Activated T-helper 1 cell treated with Interleukin-2 at 50 U/mL for 16 hours (primary cell): Measurements from ENCODE around the gene TMEM54.
"Not testable (repeated sequence)": the region's sequence is repeated elsewhere in the genome, so short reads cannot be mapped to it uniquely, and the experiment has no call there.

Experiments used
- DNase-seq: peaks from one replicate; pipeline ENCODE4 v3.0.0-alpha.2; 2020; ENCODE audit warnings: low read depth

The TMEM54 gene

GRCh38 chr1:32919811-32920733 lies 18.9 kb upstream of the TMEM54 start:
- no peak for DNase-seq

GRCh38 chr1:32918179-32918578 lies 17.0 kb upstream of the TMEM54 start:
- no peak for DNase-seq

GRCh38 chr1:32917521-32917920 lies 16.3 kb upstream of the TMEM54 start:
- DNase-seq, result no peak

GRCh38 chr1:32915766-32916706 lies 14.8 kb upstream of the TMEM54 start:
- DNase-seq, result no peak

- DNase-seq, result no peak
Measured at GRCh38 chr1:32910319-32910718, 9.1 kb upstream of the TMEM54 start.

- no peak for DNase-seq
Measured at GRCh38 chr1:32907435-32907834, 6.2 kb upstream of the TMEM54 start.

- no peak for DNase-seq
Measured at GRCh38 chr1:32906654-32907053, 5.5 kb upstream of the TMEM54 start.

- DNase-seq, result not testable (repeated sequence)
Measured at GRCh38 chr1:32905588-32905987, 4.4 kb upstream of the TMEM54 start.

GRCh38 chr1:32904797-32905196 lies 3.6 kb upstream of the TMEM54 start:
- no peak for DNase-seq

- DNase-seq, result no peak
Measured at GRCh38 chr1:32903991-32904785, 3.0 kb upstream of the TMEM54 start.

GRCh38 chr1:32902535-32902920 lies 1.3 kb upstream of the TMEM54 start:
- DNase-seq, result no peak

GRCh38 chr1:32901823-32902534 lies 790 bp upstream of the TMEM54 start:
- no peak for DNase-seq

- DNase-seq, result no peak
Measured at GRCh38 chr1:32900371-32900955, 726 bp downstream of the TMEM54 start.

- no peak for DNase-seq
Measured at GRCh38 chr1:32899586-32900296, 1.4 kb downstream of the TMEM54 start.

GRCh38 chr1:32898958-32899357 lies 2.2 kb downstream of the TMEM54 start:
- DNase-seq, result no peak

- no peak for DNase-seq
Measured at GRCh38 chr1:32898056-32898455, 3.1 kb downstream of the TMEM54 start.

- DNase-seq, result no peak
Measured at GRCh38 chr1:32897082-32898049, 3.8 kb downstream of the TMEM54 start.

- no peak for DNase-seq
Measured at GRCh38 chr1:32896451-32896850, 4.7 kb downstream of the TMEM54 start.
